ENCODE results near the gene TTC16. TPM values are rescaled to one million over a fixed set of nuclear protein-coding genes. Genes with fewer than 3 reads are reported as not detected.

The TTC16 gene
- total and polyA plus RNA-seq, 2 donors (not counting 3 experiments of a cell fraction or from before 2014, with no cell fraction given), result not detected

- Histone ChIP-seq H3K4me2 (ENCODE audit: insufficient read depth, low read length) (peak overlapping the region; percentile 20), H3K36me3 (ENCODE audit: control insufficient read depth in 2 of 2, extremely low read depth in 1 of 2, insufficient read depth in 2 of 2, low read length in 2 of 2) (peaks cover 8 to 22% of the 10 kb centered on the region in 2 experiments), H2AFZ (ENCODE audit: low read depth, low read length) (peak overlapping the region; percentile 6), H3K4me1 (ENCODE audit: control insufficient read depth, extremely low read depth, insufficient read depth, low read length) (peaks cover 12% of the 10 kb centered on the region), H3K9ac (replicated peaks; ENCODE audit: extremely low read depth, insufficient read depth, low read length) (no peak overlapping the region), H3K79me2 (ENCODE audit: control insufficient read depth, insufficient read depth, low read length) (peaks cover 2% of the 10 kb centered on the region), H3K9me3 (replicated peaks; ENCODE audit: control insufficient read depth, insufficient read depth, low read length) (no peaks in the 10 kb centered on the region), H3K4me3 (replicated peaks in 1 of 3; ENCODE audit: insufficient read depth in 1 of 3, low read depth in 1 of 3, low read length in 3 of 3) (peak overlapping the region in 1 of 3 experiments; percentile 73), H4K20me1 (replicated peaks; ENCODE audit: control insufficient read depth, extremely low read depth, insufficient read depth, low read length) (no peaks in the 10 kb centered on the region), H3K9me1 (replicated peaks; ENCODE audit: control insufficient read depth, extremely low read depth, insufficient read depth, low read length) (no peaks in the 10 kb centered on the region), H3K27me3 (ENCODE audit: control insufficient read depth in 2 of 2, insufficient read depth in 2 of 2, low read length in 2 of 2) (no peaks in the 10 kb centered on the region), H3K27ac (ENCODE audit: insufficient read depth, low read depth, low read length) (no peak overlapping the region)
- POLR2A ChIA-PET, result interaction anchor here (1.3 kb wide), 2 partner anchors 19 to 51 kb away, joined by 3 to 4 read pairs; partner anchors contain the start of genes CDK9, PTRH1 and TTC16
- TF ChIP-seq CTCF (IDR thresholded peaks at IDR 0.05; ENCODE audit: extremely low read depth in 1 of 2, insufficient read depth in 1 of 2, low read depth in 1 of 2, low read length in 2 of 2) (no peak), POLR2AphosphoS5 (IDR thresholded peaks at IDR 0.05; ENCODE audit: insufficient read depth, low read depth, low read length) (no peak), FOS (IDR thresholded peaks at IDR 0.05; ENCODE audit: borderline replicate concordance, insufficient read depth, low read length) (no peak)
- no TSS peak for BruUV-seq (replicated peaks)
- intact Hi-C loops (cut with micrococcal nuclease) (loop anchor here (1.0 kb wide), 3 partner anchors 121 to 230 kb away; no protein-coding TSS in a partner anchor), dilution Hi-C loops (cut with MboI; ENCODE audit: extremely low pct_ligation_motif_present, low sequenced_read_pairs) (no loop called here)
- CTCF ChIA-PET, result interaction anchor here (0.7 to 2.4 kb wide), 70 partner anchors 10 to 520 kb away, joined by 3 to 94 read pairs (median 5); partner anchors contain the start of genes CDK9, PTRH1, ST6GALNAC4 and STXBP1
- FAIRE-seq (no peak), DNase-seq (ENCODE audit: low read depth, low spot score) (no peak)
Observed at GRCh38 chr9:127734247-127734746, 18.4 kb downstream of the TTC16 start.
